Endothelial cell of hepatic sinusoid (primary cell): ENCODE data around the gene ZYG11A.

ENCODE experiments used
- in situ Hi-C: cut with HindIII; loops from 2 replicates; pipeline ENCODE4 v1.10.0; 2017; ENCODE audit warnings: low sequenced_read_pairs

The ZYG11A gene

GRCh38 chr1:52916241-52916975, 73.8 kb downstream of the ZYG11A start:
- in situ Hi-C loops: no loop called here

- in situ Hi-C loops: no loop called here
Observed at GRCh38 chr1:52917156-52917555, 74.6 kb downstream of the ZYG11A start.

- in situ Hi-C loops: no loop called here
Observed at GRCh38 chr1:52917581-52917980, 75.0 kb downstream of the ZYG11A start.

GRCh38 chr1:52918201-52918600, 75.6 kb downstream of the ZYG11A start:
- in situ Hi-C loops: no loop called here

- in situ Hi-C loops: no loop called here
Observed at GRCh38 chr1:52919051-52919722, 76.6 kb downstream of the ZYG11A start.

GRCh38 chr1:52919723-52920483, 77.3 kb downstream of the ZYG11A start:
- in situ Hi-C loops: no loop called here

GRCh38 chr1:52920791-52921291, 78.3 kb downstream of the ZYG11A start:
- in situ Hi-C loops: no loop called here

GRCh38 chr1:52925571-52926005, 83.0 kb downstream of the ZYG11A start:
- in situ Hi-C loops: no loop called here

- in situ Hi-C loops: no loop called here
Observed at GRCh38 chr1:52926864-52927211, 84.3 kb downstream of the ZYG11A start.

GRCh38 chr1:52927212-52928014, 84.9 kb downstream of the ZYG11A start, which contains the start of gene SCP2:
Gene SCP2, plus strand, starts transcription at chr1:52927276. Its CDS starts 121 bp downstream, at chr1:52927397.
- in situ Hi-C loops: no loop called here

GRCh38 chr1:52928015-52928404, 85.5 kb downstream of the ZYG11A start:
- in situ Hi-C loops: no loop called here

- in situ Hi-C loops: no loop called here
Observed at GRCh38 chr1:52929019-52929418, 86.5 kb downstream of the ZYG11A start.

GRCh38 chr1:52937433-52938182, 95.0 kb downstream of the ZYG11A start:
- in situ Hi-C loops: no loop called here

GRCh38 chr1:52938183-52938451, 95.6 kb downstream of the ZYG11A start:
- in situ Hi-C loops: no loop called here

GRCh38 chr1:52943876-52944416, 101.4 kb downstream of the ZYG11A start:
- in situ Hi-C loops: no loop called here

- in situ Hi-C loops: no loop called here
Observed at GRCh38 chr1:52944566-52944965, 102.0 kb downstream of the ZYG11A start.
